A673 (cell line): Measurements from ENCODE around the gene CXCR2. TPM values are rescaled to one million over a fixed set of nuclear protein-coding genes. Genes with fewer than 3 reads are reported as not detected.

Experiments
- BruUV-seq: library from RNA; stranded (reverse); fragments of 400-500 nt; replicated peaks from 2 replicates; lab custom pipeline; 2021; lab: Mats Ljungman, UMichigan
- CTCF ChIA-PET: fragments of 300-600 bp; sonication (Branson Sonifier 250); formaldehyde crosslinking; loops from one replicate; lab custom pipeline; 2022; ENCODE audit warnings: antibody characterized with exemption; lab: Charles Lee
- POLR2A ChIA-PET: fragments of 300-600 bp; sonication (Branson Sonifier 250); formaldehyde crosslinking; loops from one replicate; lab custom pipeline; 2022; ENCODE audit warnings: antibody characterized with exemption; ENCODE audit not compliant: low non-redundant PET; lab: Charles Lee
- DNase-seq: peaks from one replicate; pipeline ENCODE4 v3.0.0-alpha.2; 2015; ENCODE audit warnings: low spot score
- H3K27ac ChIP-seq: fragments of 200-600 bp; sonication (generic); 2 replicates; pipeline ENCODE4 v1.5.1; 2016; ENCODE audit warnings: mixed run types, low read depth, mild to moderate bottlenecking, mixed read lengths, antibody characterized with exemption, low read length; ENCODE audit not compliant: poor library complexity, severe bottlenecking
- H3K27me3 ChIP-seq: fragments of 200-600 bp; sonication (generic); replicated peaks from 2 replicates; pipeline ENCODE4 v1.6.1; 2017; ENCODE audit warnings: mixed run types, low read depth, mild to moderate bottlenecking, mixed read lengths, antibody characterized with exemption, low read length; ENCODE audit not compliant: insufficient read depth, poor library complexity
- H3K36me3 ChIP-seq: fragments of 200-600 bp; sonication (generic); 2 replicates; pipeline ENCODE4 v1.6.1; 2016; ENCODE audit warnings: mixed run types, mild to moderate bottlenecking, mixed read lengths, antibody characterized with exemption, low read length; ENCODE audit not compliant: insufficient read depth, poor library complexity, severe bottlenecking
- H3K4me1 ChIP-seq: fragments of 200-600 bp; sonication (generic); 2 replicates; pipeline ENCODE4 v1.6.1; 2017; ENCODE audit warnings: mixed run types, mild to moderate bottlenecking, mixed read lengths, antibody characterized with exemption, low read length; ENCODE audit not compliant: insufficient read depth, poor library complexity, severe bottlenecking
- H3K4me3 ChIP-seq: fragments of 200-600 bp; sonication (generic); 2 replicates; pipeline ENCODE4 v1.5.1; 2016; ENCODE audit warnings: low read depth, mixed run types, mild to moderate bottlenecking, mixed read lengths, low read length; ENCODE audit not compliant: poor library complexity, severe bottlenecking
- H3K9me3 ChIP-seq: fragments of 200-600 bp; sonication (generic); 2 replicates; pipeline ENCODE4 v1.6.1; 2016; ENCODE audit warnings: mixed run types, low read depth, mild to moderate bottlenecking, mixed read lengths, antibody characterized with exemption, low read length; ENCODE audit not compliant: poor library complexity, severe bottlenecking
- EZH2 ChIP-seq: fragments of 200-600 bp; sonication (generic); IDR thresholded peaks from 2 replicates; pipeline ENCODE4 v1.6.1; 2017; ENCODE audit warnings: borderline replicate concordance, low read depth, mild to moderate bottlenecking, mixed read lengths, antibody characterized with exemption, low read length; ENCODE audit not compliant: poor library complexity, severe bottlenecking
- intact Hi-C: fragments of 100-400 bp; cut with micrococcal nuclease; formaldehyde crosslinking; loops from one replicate; pipeline ENCODE4 v1.10.0; 2022; ENCODE audit not compliant: unreplicated experiment
- total RNA-seq: library from RNA; stranded (reverse); gene quantifications from 2 replicates; pipeline ENCODE4 v1.2.3, GENCODE V29; 2021
- TF ChIP-seq, protein P1 (sequence below): fragments of 300-800, 200-600 bp; sonication (generic); conservative IDR thresholded peaks from 2 replicates; pipeline ENCODE4 v1.5.1; 2017; ENCODE audit warnings: low read depth, mild to moderate bottlenecking, antibody characterized with exemption, low read length, moderate library complexity, mixed read lengths

CXCR2 gene
- total RNA-seq, 1 experiment from 2014 or later, result not detected

DNA sequence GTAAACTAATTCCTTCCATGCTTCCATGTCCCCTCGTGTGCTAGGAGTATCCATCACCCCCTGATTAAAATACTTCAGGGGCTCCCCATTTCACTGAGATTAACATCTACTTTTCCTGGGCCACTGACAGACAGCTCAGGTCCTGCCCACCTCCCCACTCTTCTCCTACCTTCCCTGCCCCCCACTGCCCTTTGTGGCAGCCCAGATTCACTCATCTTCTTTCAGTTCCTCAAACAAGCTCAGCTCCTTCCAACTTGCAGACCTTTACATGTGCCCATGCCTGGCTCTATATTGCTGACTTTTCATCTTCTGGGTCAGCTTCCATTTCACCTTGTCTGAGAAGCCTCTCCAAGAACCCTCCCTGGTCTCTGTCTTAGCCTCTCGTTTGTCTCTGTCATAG, 44.8 kb upstream of the CXCR2 start:
- ChIA-PET CTCF (no interaction called here), POLR2A (no interaction called here)
- H3K36me3 ChIP-seq, result no peaks in the 10 kb centered on the region
- no peak for TF ChIP-seq EZH2
- TF ChIP-seq, protein P1, sequence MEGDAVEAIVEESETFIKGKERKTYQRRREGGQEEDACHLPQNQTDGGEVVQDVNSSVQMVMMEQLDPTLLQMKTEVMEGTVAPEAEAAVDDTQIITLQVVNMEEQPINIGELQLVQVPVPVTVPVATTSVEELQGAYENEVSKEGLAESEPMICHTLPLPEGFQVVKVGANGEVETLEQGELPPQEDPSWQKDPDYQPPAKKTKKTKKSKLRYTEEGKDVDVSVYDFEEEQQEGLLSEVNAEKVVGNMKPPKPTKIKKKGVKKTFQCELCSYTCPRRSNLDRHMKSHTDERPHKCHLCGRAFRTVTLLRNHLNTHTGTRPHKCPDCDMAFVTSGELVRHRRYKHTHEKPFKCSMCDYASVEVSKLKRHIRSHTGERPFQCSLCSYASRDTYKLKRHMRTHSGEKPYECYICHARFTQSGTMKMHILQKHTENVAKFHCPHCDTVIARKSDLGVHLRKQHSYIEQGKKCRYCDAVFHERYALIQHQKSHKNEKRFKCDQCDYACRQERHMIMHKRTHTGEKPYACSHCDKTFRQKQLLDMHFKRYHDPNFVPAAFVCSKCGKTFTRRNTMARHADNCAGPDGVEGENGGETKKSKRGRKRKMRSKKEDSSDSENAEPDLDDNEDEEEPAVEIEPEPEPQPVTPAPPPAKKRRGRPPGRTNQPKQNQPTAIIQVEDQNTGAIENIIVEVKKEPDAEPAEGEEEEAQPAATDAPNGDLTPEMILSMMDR, result no peak
- no peak overlapping the region for H3K4me3 ChIP-seq
- DNase-seq, result no peak
- H3K27ac ChIP-seq, result no peak overlapping the region
- intact Hi-C loops, result no loop called here
- H3K9me3 ChIP-seq, result no peaks in the 10 kb centered on the region
- BruUV-seq, result no TSS peak
- no peaks in the 10 kb centered on the region for H3K27me3 ChIP-seq
- no peaks in the 10 kb centered on the region for H3K4me1 ChIP-seq

DNA sequence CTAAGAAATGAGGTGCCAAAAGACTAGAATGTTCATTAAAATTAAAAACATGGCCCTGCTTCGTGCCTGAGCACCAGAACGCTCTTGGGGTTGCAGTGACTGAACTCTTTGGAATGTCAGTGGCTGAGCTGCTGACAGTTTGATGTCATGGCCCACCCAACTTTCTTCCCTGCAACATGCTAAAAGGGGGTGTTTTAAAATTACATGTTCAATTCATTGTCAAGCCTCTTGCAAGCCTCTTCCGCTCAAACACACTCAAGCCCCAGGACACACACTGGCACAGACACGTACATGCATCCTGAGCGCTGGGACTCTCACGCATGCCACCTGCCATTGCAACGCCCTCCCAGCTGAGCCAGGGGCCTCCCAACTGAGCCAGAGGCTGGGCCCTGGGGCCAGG, 44.1 kb upstream of the CXCR2 start:
- no peaks in the 10 kb centered on the region for H3K36me3 ChIP-seq
- H3K27me3 ChIP-seq, result no peaks in the 10 kb centered on the region
- peaks cover 6% of the 10 kb centered on the region for H3K9me3 ChIP-seq
- intact Hi-C loops, result no loop called here
- no TSS peak for BruUV-seq
- TF ChIP-seq, protein P1, result no peak
- TF ChIP-seq EZH2, result no peak
- no peak overlapping the region for H3K4me3 ChIP-seq
- POLR2A ChIA-PET, result no interaction called here
- no peak for DNase-seq
- no peak overlapping the region for H3K27ac ChIP-seq
- CTCF ChIA-PET, result no interaction called here
- no peaks in the 10 kb centered on the region for H3K4me1 ChIP-seq

DNA sequence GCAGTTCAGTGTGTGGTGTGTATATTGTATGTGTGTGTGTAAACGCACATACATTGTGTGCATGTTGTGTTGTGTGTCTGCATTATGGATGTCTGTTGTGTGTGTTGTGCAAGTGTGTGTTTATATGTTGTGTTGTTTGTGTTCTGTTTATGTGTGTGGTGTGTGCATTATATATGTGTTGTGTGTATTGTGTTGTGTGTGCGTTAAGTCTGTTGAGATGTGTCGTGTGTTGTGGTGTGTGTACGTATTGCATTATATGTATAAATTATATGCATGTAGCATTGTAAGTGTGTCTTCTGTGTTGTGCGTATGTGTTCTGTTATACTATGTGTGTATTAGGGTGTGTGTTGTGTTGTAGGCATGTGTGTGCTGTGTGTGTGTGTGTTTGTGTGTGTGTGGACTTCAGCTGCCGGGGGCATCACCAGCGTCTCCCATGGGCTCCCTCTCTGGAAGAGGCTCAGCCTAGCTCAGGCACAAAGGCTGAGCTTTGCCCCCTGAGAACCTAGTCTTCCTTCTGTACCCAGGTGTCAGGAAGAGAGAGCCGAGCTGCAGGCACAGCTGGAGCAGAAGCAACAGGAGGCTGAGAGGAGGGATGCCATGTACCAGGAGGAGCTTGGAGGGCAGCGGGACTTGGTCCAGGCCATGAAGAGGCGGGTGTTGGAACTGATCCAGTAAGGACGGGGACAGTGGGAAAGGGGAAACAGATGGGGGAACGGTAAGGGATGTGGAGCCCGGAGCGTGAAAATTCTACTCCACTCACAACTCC, 43.1 kb upstream of the CXCR2 start:
- ChIA-PET POLR2A (no interaction called here), CTCF (no interaction called here)
- Histone ChIP-seq H3K9me3 (peaks cover 9% of the 10 kb centered on the region), H3K36me3 (no peaks in the 10 kb centered on the region), H3K27me3 (no peaks in the 10 kb centered on the region), H3K4me3 (no peak overlapping the region), H3K27ac (no peak overlapping the region), H3K4me1 (no peaks in the 10 kb centered on the region)
- TF ChIP-seq, protein P1, result no peak
- TF ChIP-seq EZH2, result no peak
- intact Hi-C loops, result no loop called here
- BruUV-seq, result no TSS peak
- DNase-seq, result no peak
